ENCODE data around the gene DOCK3.

The DOCK3 gene

GRCh38 chr3:51283421-51283820 lies 608.7 kb downstream of the DOCK3 start:
- no peaks in the 10 kb centered on the region for H3K79me2 ChIP-seq (ENCODE audit: low read length)
- H2AFZ ChIP-seq (ENCODE audit: low read length), result no peak overlapping the region
- no peak overlapping the region for H3K4me3 ChIP-seq (ENCODE audit: low read length)
- no peaks in the 10 kb centered on the region for H4K20me1 ChIP-seq (ENCODE audit: insufficient read depth, low read length)
- no peaks in the 10 kb centered on the region for H3K9me2 ChIP-seq (replicated peaks; ENCODE audit: insufficient read depth, low read length)
- H3K4me2 ChIP-seq (ENCODE audit: low read depth, low read length), result no peak overlapping the region
- H3K36me3 ChIP-seq (replicated peaks; ENCODE audit: insufficient read depth, low read length), result no peaks in the 10 kb centered on the region
- DNase-seq, result no peak
- no peaks in the 10 kb centered on the region for H3F3A ChIP-seq (ENCODE audit: insufficient read depth, low read length)
- no peaks in the 10 kb centered on the region for H3K4me1 ChIP-seq (ENCODE audit: low read length)
- H3K27ac ChIP-seq (ENCODE audit: low read length), result no peak overlapping the region
- H3K27me3 ChIP-seq (replicated peaks; ENCODE audit: insufficient read depth, low read length), result no peaks in the 10 kb centered on the region
- H3K9ac ChIP-seq (ENCODE audit: low read length), result no peak overlapping the region
- TF ChIP-seq EZH2phosphoT487 (IDR thresholded peaks at IDR 0.05; ENCODE audit: low read length) (no peak), EZH2 (optimal IDR thresholded peaks at IDR 0.05; ENCODE audit: low read depth, low read length) (no peak)
- TF ChIP-seq, protein P1, sequence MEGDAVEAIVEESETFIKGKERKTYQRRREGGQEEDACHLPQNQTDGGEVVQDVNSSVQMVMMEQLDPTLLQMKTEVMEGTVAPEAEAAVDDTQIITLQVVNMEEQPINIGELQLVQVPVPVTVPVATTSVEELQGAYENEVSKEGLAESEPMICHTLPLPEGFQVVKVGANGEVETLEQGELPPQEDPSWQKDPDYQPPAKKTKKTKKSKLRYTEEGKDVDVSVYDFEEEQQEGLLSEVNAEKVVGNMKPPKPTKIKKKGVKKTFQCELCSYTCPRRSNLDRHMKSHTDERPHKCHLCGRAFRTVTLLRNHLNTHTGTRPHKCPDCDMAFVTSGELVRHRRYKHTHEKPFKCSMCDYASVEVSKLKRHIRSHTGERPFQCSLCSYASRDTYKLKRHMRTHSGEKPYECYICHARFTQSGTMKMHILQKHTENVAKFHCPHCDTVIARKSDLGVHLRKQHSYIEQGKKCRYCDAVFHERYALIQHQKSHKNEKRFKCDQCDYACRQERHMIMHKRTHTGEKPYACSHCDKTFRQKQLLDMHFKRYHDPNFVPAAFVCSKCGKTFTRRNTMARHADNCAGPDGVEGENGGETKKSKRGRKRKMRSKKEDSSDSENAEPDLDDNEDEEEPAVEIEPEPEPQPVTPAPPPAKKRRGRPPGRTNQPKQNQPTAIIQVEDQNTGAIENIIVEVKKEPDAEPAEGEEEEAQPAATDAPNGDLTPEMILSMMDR (IDR thresholded peaks at IDR 0.05; ENCODE audit: low read length), result no peak
- no peaks in the 10 kb centered on the region for H3K9me3 ChIP-seq (replicated peaks; ENCODE audit: insufficient read depth, low read length)

- Histone ChIP-seq H3F3A (ENCODE audit: insufficient read depth, low read length) (no peaks in the 10 kb centered on the region), H3K4me1 (ENCODE audit: low read length) (no peaks in the 10 kb centered on the region; the same call in 1 of the 2 replicates), H3K4me3 (ENCODE audit: low read length) (no peak overlapping the region), H3K27me3 (replicated peaks; ENCODE audit: insufficient read depth, low read length) (no peaks in the 10 kb centered on the region), H3K36me3 (replicated peaks; ENCODE audit: insufficient read depth, low read length) (no peaks in the 10 kb centered on the region), H4K20me1 (ENCODE audit: insufficient read depth, low read length) (no peaks in the 10 kb centered on the region), H3K27ac (ENCODE audit: low read length) (no peak overlapping the region), H3K4me2 (ENCODE audit: low read depth, low read length) (no peak overlapping the region), H2AFZ (ENCODE audit: low read length) (no peak overlapping the region), H3K9me3 (replicated peaks; ENCODE audit: insufficient read depth, low read length) (no peaks in the 10 kb centered on the region), H3K79me2 (ENCODE audit: low read length) (no peaks in the 10 kb centered on the region), H3K9me2 (replicated peaks; ENCODE audit: insufficient read depth, low read length) (no peaks in the 10 kb centered on the region), H3K9ac (ENCODE audit: low read length) (no peak overlapping the region)
- no peak for TF ChIP-seq EZH2phosphoT487 (IDR thresholded peaks at IDR 0.05; ENCODE audit: low read length)
- TF ChIP-seq, protein P1 (IDR thresholded peaks at IDR 0.05; ENCODE audit: low read length), result no peak
- TF ChIP-seq EZH2 (optimal IDR thresholded peaks at IDR 0.05; ENCODE audit: low read depth, low read length), result no peak
- peak; percentile 49 for DNase-seq
Measured at GRCh38 chr3:51295625-51296024, 620.9 kb downstream of the DOCK3 start.

- Histone ChIP-seq H3K4me1 (ENCODE audit: low read length) (no peaks in the 10 kb centered on the region; the same call in 1 of the 2 replicates), H3K27me3 (replicated peaks; ENCODE audit: insufficient read depth, low read length) (no peaks in the 10 kb centered on the region), H3K9ac (ENCODE audit: low read length) (no peak overlapping the region), H4K20me1 (ENCODE audit: insufficient read depth, low read length) (no peaks in the 10 kb centered on the region), H2AFZ (ENCODE audit: low read length) (no peak overlapping the region), H3K27ac (ENCODE audit: low read length) (no peak overlapping the region), H3K79me2 (ENCODE audit: low read length) (no peaks in the 10 kb centered on the region), H3K9me3 (replicated peaks; ENCODE audit: insufficient read depth, low read length) (no peaks in the 10 kb centered on the region), H3K4me2 (ENCODE audit: low read depth, low read length) (no peak overlapping the region), H3K36me3 (replicated peaks; ENCODE audit: insufficient read depth, low read length) (no peaks in the 10 kb centered on the region), H3F3A (ENCODE audit: insufficient read depth, low read length) (no peaks in the 10 kb centered on the region), H3K9me2 (replicated peaks; ENCODE audit: insufficient read depth, low read length) (no peaks in the 10 kb centered on the region), H3K4me3 (ENCODE audit: low read length) (no peak overlapping the region)
- TF ChIP-seq EZH2 (optimal IDR thresholded peaks at IDR 0.05; ENCODE audit: low read depth, low read length) (no peak), EZH2phosphoT487 (IDR thresholded peaks at IDR 0.05; ENCODE audit: low read length) (no peak)
- TF ChIP-seq, protein P1 (IDR thresholded peaks at IDR 0.05; ENCODE audit: low read length), result no peak
- DNase-seq, result no peak
Measured at GRCh38 chr3:51297333-51297732, 622.6 kb downstream of the DOCK3 start.
